Measurements from ENCODE around the gene CCDC183. TPM values are rescaled to one million over a fixed set of nuclear protein-coding genes. Genes with fewer than 3 reads are reported as not detected.
"Not testable (repeated sequence)": the region's sequence is repeated elsewhere in the genome, so short reads cannot be mapped to it uniquely, and the experiment has no call there.

Gene CCDC183
- total RNA-seq, 4 donors from 2014 or later: 1.4 to 3.4 (median 2.0) TPM; not detected in 1

DNA sequence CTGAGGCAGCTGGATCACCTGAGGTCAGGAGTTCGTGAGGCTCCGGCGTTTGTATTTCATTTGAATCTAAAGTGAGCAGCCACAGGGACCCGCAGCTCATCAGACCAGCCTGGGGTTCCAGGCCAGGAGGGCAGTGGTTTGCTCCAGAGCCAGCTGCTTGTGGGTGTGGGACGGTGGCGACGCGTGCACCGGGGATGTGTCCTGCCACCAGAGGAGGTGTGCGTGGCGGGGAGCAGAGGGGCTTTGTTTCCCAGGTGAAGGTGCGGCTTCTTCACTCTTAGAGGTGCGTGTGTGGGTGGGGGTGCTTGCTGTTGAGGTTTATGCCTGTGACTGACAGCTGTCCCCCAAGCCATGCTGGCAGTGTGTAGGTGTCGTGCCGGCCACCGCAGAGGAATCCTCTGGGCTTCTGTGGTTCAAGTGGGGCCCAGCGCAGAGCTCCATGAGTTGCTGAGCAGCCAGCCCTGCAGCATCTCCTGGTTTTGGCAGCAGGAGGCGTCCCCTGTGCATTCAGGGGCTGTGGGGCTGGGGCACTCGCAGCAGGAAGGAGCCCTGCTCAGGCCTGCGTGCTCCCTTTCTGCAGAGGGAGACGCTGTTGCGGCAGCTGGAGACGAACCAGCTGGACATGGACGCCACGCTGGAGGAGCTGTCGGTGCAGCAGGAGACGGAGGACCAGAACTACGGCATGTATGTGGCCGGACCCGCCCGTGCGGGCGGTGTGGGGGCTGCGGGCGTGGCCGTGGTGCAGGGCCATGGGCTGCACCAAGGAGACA is 39.2 kb downstream of the CCDC183 start:
- WGBS, 2 donors (ENCODE audit: low coverage in 1 of 2): 80% methylated on average over 1 of the region's 36 CpGs; no CpG with 5 or more reads in 1 of the 2 donors
- Histone ChIP-seq H3K27me3 (no peaks in the 10 kb centered on the region), H3K36me3 (peaks cover 0 to 90% of the 10 kb centered on the region in 2 donors), H3K9me3 (no peaks in the 10 kb centered on the region), H3K4me1 (peaks cover 0 to under 1% (median 0%) of the 10 kb centered on the region in 3 donors), H3K27ac (no peak overlapping the region), H3K4me3 (no peak overlapping the region)
- TF ChIP-seq POLR2A (IDR thresholded peaks at IDR 0.05) (no peak), POLR2AphosphoS5 (IDR thresholded peaks at IDR 0.05) (no peak), EP300 (IDR thresholded peaks at IDR 0.05) (no peak)
- TF ChIP-seq, protein P1, sequence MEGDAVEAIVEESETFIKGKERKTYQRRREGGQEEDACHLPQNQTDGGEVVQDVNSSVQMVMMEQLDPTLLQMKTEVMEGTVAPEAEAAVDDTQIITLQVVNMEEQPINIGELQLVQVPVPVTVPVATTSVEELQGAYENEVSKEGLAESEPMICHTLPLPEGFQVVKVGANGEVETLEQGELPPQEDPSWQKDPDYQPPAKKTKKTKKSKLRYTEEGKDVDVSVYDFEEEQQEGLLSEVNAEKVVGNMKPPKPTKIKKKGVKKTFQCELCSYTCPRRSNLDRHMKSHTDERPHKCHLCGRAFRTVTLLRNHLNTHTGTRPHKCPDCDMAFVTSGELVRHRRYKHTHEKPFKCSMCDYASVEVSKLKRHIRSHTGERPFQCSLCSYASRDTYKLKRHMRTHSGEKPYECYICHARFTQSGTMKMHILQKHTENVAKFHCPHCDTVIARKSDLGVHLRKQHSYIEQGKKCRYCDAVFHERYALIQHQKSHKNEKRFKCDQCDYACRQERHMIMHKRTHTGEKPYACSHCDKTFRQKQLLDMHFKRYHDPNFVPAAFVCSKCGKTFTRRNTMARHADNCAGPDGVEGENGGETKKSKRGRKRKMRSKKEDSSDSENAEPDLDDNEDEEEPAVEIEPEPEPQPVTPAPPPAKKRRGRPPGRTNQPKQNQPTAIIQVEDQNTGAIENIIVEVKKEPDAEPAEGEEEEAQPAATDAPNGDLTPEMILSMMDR (IDR thresholded peaks at IDR 0.05): no peak
- ATAC-seq: no peak

DNA sequence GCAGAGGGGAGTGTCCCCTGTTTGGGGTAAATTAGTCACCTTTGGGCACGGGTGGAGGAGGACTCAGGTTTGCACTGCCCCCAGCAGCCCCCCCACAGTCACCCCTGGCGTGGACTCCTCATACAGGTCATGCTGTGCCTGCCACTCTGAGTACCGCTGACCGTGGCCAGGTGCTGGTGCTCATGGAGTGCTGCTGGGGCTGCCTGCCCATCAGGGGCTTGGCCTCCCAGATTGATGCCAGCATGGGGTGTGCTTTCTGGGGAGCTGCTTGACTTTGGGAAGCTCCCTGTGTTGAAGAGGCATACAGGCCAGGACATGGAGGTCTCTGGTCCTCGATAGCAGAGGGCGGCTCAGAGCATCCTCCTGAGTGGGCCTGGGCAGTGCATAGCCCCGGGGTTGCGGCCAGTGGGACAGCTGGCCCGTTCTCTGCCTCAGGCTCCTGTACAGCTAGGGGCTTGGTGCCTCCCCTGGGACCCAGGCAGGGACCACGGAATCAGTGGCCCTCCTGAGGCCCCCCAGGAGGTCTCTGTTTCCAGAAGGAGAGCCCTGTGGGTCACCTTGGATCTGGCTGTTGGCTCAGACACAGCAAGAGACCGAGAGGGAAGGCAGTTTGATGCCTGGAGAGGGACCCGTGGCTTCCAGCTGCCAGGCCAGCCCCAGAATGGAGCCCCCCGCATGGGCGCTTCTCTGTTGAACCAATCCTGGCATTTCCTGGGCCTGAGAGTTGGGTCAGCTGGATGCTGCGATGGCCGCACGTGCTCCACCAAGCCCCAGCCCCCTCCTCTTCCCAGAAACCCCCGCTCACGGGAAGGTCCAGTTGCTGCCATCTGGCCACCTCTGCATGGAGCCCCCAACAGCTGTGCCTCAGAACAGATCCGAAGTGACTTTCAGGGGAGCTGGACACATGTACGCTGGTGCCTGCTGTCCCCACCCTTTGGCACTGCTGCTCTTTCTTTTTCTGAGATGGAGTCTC is 40.1 kb downstream of the CCDC183 start:
- Histone ChIP-seq H3K27me3 (no peaks in the 10 kb centered on the region), H3K9me3 (no peaks in the 10 kb centered on the region), H3K27ac (no peak overlapping the region), H3K4me1 (peaks cover 0 to 9% (median under 1%) of the 10 kb centered on the region in 3 donors), H3K4me3 (no peak overlapping the region), H3K36me3 (peaks cover 0 to 89% of the 10 kb centered on the region in 2 donors)
- ATAC-seq: no peak
- TF ChIP-seq POLR2AphosphoS5 (IDR thresholded peaks at IDR 0.05) (no peak), POLR2A (IDR thresholded peaks at IDR 0.05) (no peak), EP300 (IDR thresholded peaks at IDR 0.05) (no peak)
- TF ChIP-seq, protein P1 (IDR thresholded peaks at IDR 0.05): no peak
- WGBS, 2 donors (ENCODE audit: low coverage in 1 of 2): 40 to 86% methylated on average over 1 of the region's 21 CpGs

DNA sequence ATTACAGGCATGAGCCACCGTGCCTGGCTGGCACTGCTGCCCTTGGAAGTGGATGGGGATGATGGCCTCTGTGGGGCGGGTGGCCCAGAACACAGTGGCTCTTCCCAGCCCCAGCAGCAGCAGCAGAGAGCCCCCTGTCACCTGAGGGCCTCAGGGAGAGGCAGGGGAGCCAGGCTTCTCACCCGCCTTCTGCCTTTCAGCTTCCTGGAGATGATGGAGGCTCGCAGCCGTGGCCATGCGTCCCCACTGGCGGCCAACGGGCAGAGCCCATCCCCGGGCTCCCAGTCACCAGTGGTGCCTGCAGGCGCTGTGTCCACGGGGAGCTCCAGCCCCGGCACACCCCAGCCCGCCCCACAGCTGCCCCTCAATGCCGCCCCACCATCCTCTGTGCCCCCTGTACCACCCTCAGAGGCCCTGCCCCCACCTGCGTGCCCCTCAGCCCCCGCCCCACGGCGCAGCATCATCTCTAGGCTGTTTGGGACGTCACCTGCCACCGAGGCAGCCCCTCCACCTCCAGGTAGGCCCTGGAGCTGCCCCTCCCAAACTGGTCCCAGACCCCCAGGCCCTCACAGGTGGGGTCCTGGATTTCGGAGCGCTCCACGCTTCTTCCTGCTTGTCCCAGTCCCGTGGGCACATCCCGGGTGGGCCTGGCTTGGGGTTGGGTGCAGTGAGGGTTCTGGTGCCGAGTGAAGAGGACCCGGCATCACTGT is 41.2 kb downstream of the CCDC183 start:
- peaks cover 0 to 78% of the 10 kb centered on the region in 2 donors for H3K36me3 ChIP-seq
- TF ChIP-seq POLR2A (IDR thresholded peaks at IDR 0.05): no peak
- TF ChIP-seq, protein P1 (IDR thresholded peaks at IDR 0.05): no peak
- TF ChIP-seq EP300 (IDR thresholded peaks at IDR 0.05): no peak
- TF ChIP-seq POLR2AphosphoS5 (IDR thresholded peaks at IDR 0.05): no peak
- no peak overlapping the region for H3K4me3 ChIP-seq
- no peak for ATAC-seq
- H3K27ac ChIP-seq: no peak overlapping the region
- peaks cover 0 to 20% (median 11%) of the 10 kb centered on the region in 3 donors for H3K4me1 ChIP-seq
- no peaks in the 10 kb centered on the region for H3K9me3 ChIP-seq
- H3K27me3 ChIP-seq: peaks cover under 1% of the 10 kb centered on the region
- WGBS, 2 donors (ENCODE audit: low coverage in 1 of 2): 80 to 100% methylated on average over 1 to 2 of the region's 27 CpGs

DNA sequence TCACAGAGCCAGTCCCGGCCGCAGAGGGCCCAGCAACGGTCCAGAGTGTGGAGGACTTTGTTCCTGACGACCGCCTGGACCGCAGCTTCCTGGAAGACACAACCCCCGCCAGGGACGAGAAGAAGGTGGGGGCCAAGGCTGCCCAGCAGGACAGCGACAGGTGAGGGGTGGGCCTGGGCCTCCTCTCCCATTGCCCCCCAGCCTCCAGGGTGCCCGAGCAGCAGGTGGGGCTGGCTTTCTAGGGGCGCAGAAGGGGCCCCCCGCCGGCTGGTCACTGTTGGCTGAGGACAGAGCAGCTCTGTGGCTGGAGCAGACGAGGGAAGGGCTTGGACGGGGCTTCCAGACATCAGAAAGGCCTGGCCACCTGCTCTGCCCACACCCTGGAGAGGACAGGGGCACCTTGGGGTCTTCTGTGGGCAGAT is 41.7 kb downstream of the CCDC183 start:
- WGBS, 2 donors (ENCODE audit: low coverage in 1 of 2): no CpG with 5 or more reads among the region's 15 CpGs
- H3K4me3 ChIP-seq, ATAC-seq, H3K9me3 ChIP-seq, H3K27ac ChIP-seq, H3K27me3 ChIP-seq: not testable (repeated sequence)
- Histone ChIP-seq H3K4me1 (peaks cover 0 to 26% (median 16%) of the 10 kb centered on the region in 3 donors), H3K36me3 (peaks cover 0 to 72% of the 10 kb centered on the region in 2 donors)

Measured in gastroesophageal sphincter (tissue), 4 donors.